ENCODE measurements around the gene RASAL1. TPM values are rescaled to one million over a fixed set of nuclear protein-coding genes. Genes with fewer than 3 reads are reported as not detected.

Gene RASAL1
- total RNA-seq, 1 experiment from 2014 or later = 16.0 TPM

DNA sequence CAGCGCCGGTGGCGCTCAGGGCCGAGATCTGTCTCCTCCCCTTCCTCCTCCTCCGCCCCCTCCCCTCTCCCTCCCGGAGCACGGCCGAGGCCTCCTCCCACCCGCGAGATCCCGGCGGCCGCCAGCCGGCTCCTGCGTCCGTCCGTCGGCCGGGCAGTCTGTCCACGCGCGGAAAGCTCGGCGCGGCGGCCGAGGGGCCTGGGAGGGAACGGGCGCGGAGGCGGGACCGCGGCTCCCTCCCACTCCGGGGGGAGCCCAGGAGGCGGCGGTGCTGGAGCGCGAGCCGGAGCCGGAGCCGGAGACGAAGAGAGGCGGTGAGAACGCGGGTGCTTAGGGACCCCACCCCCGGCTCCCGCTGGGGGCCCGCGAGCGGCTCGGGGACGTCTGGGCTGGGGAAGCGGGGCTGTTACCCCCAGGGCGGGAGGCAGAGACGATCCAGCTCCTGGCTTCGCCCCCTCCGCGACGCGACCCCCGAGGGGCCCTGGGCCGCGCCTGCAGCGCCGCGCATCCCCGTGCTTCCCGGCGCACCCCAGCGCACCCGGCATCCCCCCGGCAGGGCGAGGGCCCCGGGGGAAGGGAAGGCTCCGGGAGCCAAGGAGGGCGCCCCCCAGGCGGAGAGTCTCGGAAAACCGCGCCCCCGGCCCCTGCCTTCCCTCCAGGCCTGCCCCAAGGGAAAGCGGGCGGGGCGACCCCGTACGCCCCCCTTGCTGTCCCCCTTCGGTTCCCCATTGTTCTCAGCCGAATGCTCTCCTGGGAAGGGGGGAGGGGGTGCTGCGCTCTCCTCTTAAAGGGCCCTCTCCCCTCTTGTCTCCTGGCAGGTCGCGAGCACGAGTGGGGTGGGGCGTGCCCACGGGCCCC lies 78.7 kb downstream of the RASAL1 start, which contains the start of gene DTX1:
Gene DTX1 (plus strand): TSS at position 100 of the 858 bp plus-strand sequence. CDS start 1,463 bp downstream, outside the sequence.
- Histone ChIP-seq H3K4me3 (replicated peaks in 1 of 2; ENCODE audit: low read depth in 1 of 2, low read length in 2 of 2) (no peak within 1 kb of the TSS), H3K27ac (ENCODE audit: low read depth, low read length) (no peak within 1 kb of the TSS), H3K79me2 (ENCODE audit: insufficient read depth, low read length) (no peaks in the 10 kb centered on the region), H2AFZ (ENCODE audit: low read depth, low read length, poor library complexity, severe bottlenecking) (no peak within 1 kb of the TSS), H3K9me3 (ENCODE audit: control insufficient read depth in 1 of 2, insufficient read depth in 1 of 2, low read depth in 1 of 2, low read length in 2 of 2) (no peaks in the 10 kb centered on the region), H3K4me2 (ENCODE audit: low read length) (no peak within 1 kb of the TSS), H3K4me1 (ENCODE audit: control insufficient read depth in 1 of 2, insufficient read depth in 2 of 2, low read length in 2 of 2) (no peaks in the 10 kb centered on the region), H4K20me1 (ENCODE audit: insufficient read depth) (no peaks in the 10 kb centered on the region), H3K27me3 (ENCODE audit: insufficient read depth, low read length) (peaks cover 11% of the 10 kb centered on the region; the same call in 1 of the 2 replicates), H3K36me3 (ENCODE audit: control insufficient read depth in 1 of 2, insufficient read depth in 2 of 2, low read length in 2 of 2) (no peaks in the 10 kb centered on the region), H3K9ac (ENCODE audit: low read length) (no peak within 1 kb of the TSS), H3K9me2 (ENCODE audit: insufficient read depth) (no peaks in the 10 kb centered on the region)
- CTCF ChIA-PET = no interaction called here
- no peak for DNase-seq (ENCODE audit: low read depth, low spot score)
- no peak for TF ChIP-seq CEBPB (IDR thresholded peaks at IDR 0.05; ENCODE audit: low read depth)
- TF ChIP-seq JUND (IDR thresholded peaks at IDR 0.05) = no peak
- TF ChIP-seq, protein P1, sequence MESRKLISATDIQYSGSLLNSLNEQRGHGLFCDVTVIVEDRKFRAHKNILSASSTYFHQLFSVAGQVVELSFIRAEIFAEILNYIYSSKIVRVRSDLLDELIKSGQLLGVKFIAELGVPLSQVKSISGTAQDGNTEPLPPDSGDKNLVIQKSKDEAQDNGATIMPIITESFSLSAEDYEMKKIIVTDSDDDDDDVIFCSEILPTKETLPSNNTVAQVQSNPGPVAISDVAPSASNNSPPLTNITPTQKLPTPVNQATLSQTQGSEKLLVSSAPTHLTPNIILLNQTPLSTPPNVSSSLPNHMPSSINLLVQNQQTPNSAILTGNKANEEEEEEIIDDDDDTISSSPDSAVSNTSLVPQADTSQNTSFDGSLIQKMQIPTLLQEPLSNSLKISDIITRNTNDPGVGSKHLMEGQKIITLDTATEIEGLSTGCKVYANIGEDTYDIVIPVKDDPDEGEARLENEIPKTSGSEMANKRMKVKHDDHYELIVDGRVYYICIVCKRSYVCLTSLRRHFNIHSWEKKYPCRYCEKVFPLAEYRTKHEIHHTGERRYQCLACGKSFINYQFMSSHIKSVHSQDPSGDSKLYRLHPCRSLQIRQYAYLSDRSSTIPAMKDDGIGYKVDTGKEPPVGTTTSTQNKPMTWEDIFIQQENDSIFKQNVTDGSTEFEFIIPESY (IDR thresholded peaks at IDR 0.05; ENCODE audit: extremely low read depth, insufficient replicate concordance, low read length) = no peak
- no TSS peak for BruUV-seq (replicated peaks)
- intact Hi-C loops (cut with micrococcal nuclease) = no loop called here
- RAD21 ChIA-PET (ENCODE audit: low non-redundant PET in 1 of 2, low total read pairs in 2 of 2, uncharacterized antibody in 2 of 2, unreplicated experiment in 2 of 2) = no interaction called here
- POLR2A ChIA-PET = no interaction called here
- no peak for ATAC-seq

DNA sequence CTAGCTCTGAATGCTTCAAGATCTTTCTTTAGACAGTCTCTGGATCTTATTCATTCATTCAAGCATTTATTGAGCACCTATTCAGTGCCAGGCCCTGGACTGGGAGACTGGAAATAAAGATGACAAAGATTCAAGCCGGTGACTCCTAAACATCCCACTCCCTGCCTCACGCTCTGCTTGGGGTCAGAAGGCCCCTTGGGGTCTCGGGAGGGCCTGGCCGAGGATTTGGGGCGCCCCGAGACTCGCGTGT lies 79.3 kb downstream of the RASAL1 start:
- CTCF ChIA-PET = no interaction called here
- TF ChIP-seq POLR2A (IDR thresholded peaks at IDR 0.05; ENCODE audit: borderline replicate concordance, extremely low read depth, insufficient read depth, insufficient read length) = no peak
- no peak for TF ChIP-seq EGR1 (IDR thresholded peaks at IDR 0.05; ENCODE audit: low read depth)
- no peak for TF ChIP-seq JUND (IDR thresholded peaks at IDR 0.05)
- TF ChIP-seq, protein P2, sequence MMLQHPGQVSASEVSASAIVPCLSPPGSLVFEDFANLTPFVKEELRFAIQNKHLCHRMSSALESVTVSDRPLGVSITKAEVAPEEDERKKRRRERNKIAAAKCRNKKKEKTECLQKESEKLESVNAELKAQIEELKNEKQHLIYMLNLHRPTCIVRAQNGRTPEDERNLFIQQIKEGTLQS (IDR thresholded peaks at IDR 0.05) = no peak
- TF ChIP-seq RAD21 (IDR thresholded peaks at IDR 0.05; ENCODE audit: low read depth) = no peak
- TF ChIP-seq ZNF274 (IDR thresholded peaks at IDR 0.05; ENCODE audit: low read depth, low read length) = no peak
- TF ChIP-seq, protein P3, sequence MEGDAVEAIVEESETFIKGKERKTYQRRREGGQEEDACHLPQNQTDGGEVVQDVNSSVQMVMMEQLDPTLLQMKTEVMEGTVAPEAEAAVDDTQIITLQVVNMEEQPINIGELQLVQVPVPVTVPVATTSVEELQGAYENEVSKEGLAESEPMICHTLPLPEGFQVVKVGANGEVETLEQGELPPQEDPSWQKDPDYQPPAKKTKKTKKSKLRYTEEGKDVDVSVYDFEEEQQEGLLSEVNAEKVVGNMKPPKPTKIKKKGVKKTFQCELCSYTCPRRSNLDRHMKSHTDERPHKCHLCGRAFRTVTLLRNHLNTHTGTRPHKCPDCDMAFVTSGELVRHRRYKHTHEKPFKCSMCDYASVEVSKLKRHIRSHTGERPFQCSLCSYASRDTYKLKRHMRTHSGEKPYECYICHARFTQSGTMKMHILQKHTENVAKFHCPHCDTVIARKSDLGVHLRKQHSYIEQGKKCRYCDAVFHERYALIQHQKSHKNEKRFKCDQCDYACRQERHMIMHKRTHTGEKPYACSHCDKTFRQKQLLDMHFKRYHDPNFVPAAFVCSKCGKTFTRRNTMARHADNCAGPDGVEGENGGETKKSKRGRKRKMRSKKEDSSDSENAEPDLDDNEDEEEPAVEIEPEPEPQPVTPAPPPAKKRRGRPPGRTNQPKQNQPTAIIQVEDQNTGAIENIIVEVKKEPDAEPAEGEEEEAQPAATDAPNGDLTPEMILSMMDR (IDR thresholded peaks at IDR 0.05 in 2 of 3, conservative IDR thresholded peaks at IDR 0.05 in 1 of 3; ENCODE audit: borderline replicate concordance in 1 of 3, insufficient read depth in 1 of 3, low read depth in 2 of 3, low read length in 2 of 3) = no peak
- Histone ChIP-seq H3K4me2 (ENCODE audit: low read length) (no peak overlapping the region), H3K9me2 (ENCODE audit: insufficient read depth) (no peaks in the 10 kb centered on the region), H2AFZ (ENCODE audit: low read depth, low read length, poor library complexity, severe bottlenecking) (no peak overlapping the region), H3K79me2 (ENCODE audit: insufficient read depth, low read length) (no peaks in the 10 kb centered on the region), H3K36me3 (ENCODE audit: control insufficient read depth in 1 of 2, insufficient read depth in 2 of 2, low read length in 2 of 2) (no peaks in the 10 kb centered on the region), H3K4me1 (ENCODE audit: control insufficient read depth in 1 of 2, insufficient read depth in 2 of 2, low read length in 2 of 2) (no peaks in the 10 kb centered on the region), H3K27me3 (ENCODE audit: insufficient read depth, low read length) (peaks cover 11% of the 10 kb centered on the region; the same call in 1 of the 2 replicates), H3K4me3 (replicated peaks in 1 of 2; ENCODE audit: low read depth in 1 of 2, low read length in 2 of 2) (no peak overlapping the region), H3K27ac (ENCODE audit: low read depth, low read length) (no peak overlapping the region), H4K20me1 (ENCODE audit: insufficient read depth) (no peaks in the 10 kb centered on the region), H3K9ac (ENCODE audit: low read length) (no peak overlapping the region), H3K9me3 (ENCODE audit: control insufficient read depth in 1 of 2, insufficient read depth in 1 of 2, low read depth in 1 of 2, low read length in 2 of 2) (no peaks in the 10 kb centered on the region)
- no peak for ATAC-seq
- BruUV-seq (replicated peaks) = no TSS peak
- POLR2A ChIA-PET = no interaction called here
- intact Hi-C loops (cut with micrococcal nuclease) = no loop called here
- no peak for DNase-seq (ENCODE audit: low read depth, low spot score)
- RAD21 ChIA-PET (ENCODE audit: low non-redundant PET in 1 of 2, low total read pairs in 2 of 2, uncharacterized antibody in 2 of 2, unreplicated experiment in 2 of 2) = no interaction called here
